ENCODE measurements around the gene GNG12.

DNA sequence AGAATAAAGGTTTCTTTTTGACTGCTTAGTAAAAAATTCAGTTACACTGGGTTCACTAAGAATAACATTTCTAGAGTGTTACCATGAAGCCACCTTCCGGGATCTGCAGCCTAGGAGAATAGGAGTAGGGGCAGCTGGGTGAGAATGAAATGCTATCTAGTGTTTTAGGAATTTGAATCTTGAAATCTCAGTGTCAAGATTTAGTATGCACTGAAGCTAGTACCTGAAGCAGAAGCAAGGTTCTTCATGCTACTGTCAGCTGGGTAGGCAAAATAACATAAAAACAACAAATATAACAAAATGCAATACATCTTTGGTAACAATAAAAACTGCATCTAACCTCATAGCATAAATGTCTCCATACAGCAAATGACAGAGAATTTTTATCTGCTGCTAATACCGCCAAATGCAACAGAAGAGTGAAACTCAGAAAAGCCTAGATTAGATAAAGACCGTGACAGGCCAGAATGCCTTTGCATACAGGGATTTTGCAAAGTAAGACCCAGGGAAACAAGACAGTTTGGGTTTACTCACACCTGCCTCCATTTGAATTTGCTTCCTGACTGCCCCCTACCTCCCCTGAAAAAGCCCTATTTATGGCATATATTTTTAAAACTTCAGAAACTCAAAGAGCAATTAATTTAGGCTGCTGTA is 90.1 kb downstream of the GNG12 start:
- TF ChIP-seq ARNTL (CRISPR knock-in tag; IDR thresholded peaks at IDR 0.05; ENCODE audit: borderline replicate concordance, low read depth) (no peak), ZFP30 (CRISPR knock-in tag; IDR thresholded peaks at IDR 0.05) (no peak), TOX (CRISPR knock-in tag; IDR thresholded peaks at IDR 0.05; ENCODE audit: borderline replicate concordance) (no peak), RARB (CRISPR knock-in tag; IDR thresholded peaks at IDR 0.05) (no peak), ZFP3 (CRISPR knock-in tag; IDR thresholded peaks at IDR 0.05) (no peak), PPARA (CRISPR knock-in tag; IDR thresholded peaks at IDR 0.05; ENCODE audit: borderline replicate concordance) (no peak), SNAI2 (CRISPR knock-in tag; IDR thresholded peaks at IDR 0.05) (no peak), TCF4 (CRISPR knock-in tag; IDR thresholded peaks at IDR 0.05; ENCODE audit: borderline replicate concordance) (no peak), BACH2 (CRISPR knock-in tag; IDR thresholded peaks at IDR 0.05; ENCODE audit: borderline replicate concordance) (no peak), ZNF8 (CRISPR knock-in tag; IDR thresholded peaks at IDR 0.05) (no peak)
- TF ChIP-seq, protein P1, sequence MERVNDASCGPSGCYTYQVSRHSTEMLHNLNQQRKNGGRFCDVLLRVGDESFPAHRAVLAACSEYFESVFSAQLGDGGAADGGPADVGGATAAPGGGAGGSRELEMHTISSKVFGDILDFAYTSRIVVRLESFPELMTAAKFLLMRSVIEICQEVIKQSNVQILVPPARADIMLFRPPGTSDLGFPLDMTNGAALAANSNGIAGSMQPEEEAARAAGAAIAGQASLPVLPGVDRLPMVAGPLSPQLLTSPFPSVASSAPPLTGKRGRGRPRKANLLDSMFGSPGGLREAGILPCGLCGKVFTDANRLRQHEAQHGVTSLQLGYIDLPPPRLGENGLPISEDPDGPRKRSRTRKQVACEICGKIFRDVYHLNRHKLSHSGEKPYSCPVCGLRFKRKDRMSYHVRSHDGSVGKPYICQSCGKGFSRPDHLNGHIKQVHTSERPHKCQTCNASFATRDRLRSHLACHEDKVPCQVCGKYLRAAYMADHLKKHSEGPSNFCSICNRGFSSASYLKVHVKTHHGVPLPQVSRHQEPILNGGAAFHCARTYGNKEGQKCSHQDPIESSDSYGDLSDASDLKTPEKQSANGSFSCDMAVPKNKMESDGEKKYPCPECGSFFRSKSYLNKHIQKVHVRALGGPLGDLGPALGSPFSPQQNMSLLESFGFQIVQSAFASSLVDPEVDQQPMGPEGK (CRISPR knock-in tag; IDR thresholded peaks at IDR 0.05; ENCODE audit: borderline replicate concordance), result no peak
- TF ChIP-seq, protein P2, sequence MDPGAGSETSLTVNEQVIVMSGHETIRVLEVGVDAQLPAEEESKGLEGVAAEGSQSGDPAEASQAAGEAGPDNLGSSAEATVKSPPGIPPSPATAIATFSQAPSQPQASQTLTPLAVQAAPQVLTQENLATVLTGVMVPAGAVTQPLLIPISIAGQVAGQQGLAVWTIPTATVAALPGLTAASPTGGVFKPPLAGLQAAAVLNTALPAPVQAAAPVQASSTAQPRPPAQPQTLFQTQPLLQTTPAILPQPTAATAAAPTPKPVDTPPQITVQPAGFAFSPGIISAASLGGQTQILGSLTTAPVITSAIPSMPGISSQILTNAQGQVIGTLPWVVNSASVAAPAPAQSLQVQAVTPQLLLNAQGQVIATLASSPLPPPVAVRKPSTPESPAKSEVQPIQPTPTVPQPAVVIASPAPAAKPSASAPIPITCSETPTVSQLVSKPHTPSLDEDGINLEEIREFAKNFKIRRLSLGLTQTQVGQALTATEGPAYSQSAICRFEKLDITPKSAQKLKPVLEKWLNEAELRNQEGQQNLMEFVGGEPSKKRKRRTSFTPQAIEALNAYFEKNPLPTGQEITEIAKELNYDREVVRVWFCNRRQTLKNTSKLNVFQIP (CRISPR knock-in tag; IDR thresholded peaks at IDR 0.05; ENCODE audit: borderline replicate concordance, low read depth), result no peak
